Neural crest cell (in vitro differentiated cells): ENCODE measurements around the gene NLE1. TPM values are rescaled to one million over a fixed set of nuclear protein-coding genes. Genes with fewer than 3 reads are reported as not detected.

ENCODE experiments used
- DNase-seq: peaks from one replicate; pipeline ENCODE4 v3.0.0; 2021; ENCODE audit warnings: low read depth, mixed read lengths, low spot score
- H3K27ac Mint-ChIP-seq: one replicate; pipeline ENCODE4 v1.8.0; 2021; ENCODE audit warnings: mild to moderate bottlenecking, mixed read lengths; ENCODE audit not compliant: unreplicated experiment
- H3K27me3 Mint-ChIP-seq: 2 replicates; pipeline ENCODE4 v1.8.0; 2021; ENCODE audit warnings: low read depth, mild to moderate bottlenecking, mixed read lengths
- H3K36me3 Mint-ChIP-seq: 2 replicates; pipeline ENCODE4 v1.8.0; 2021; ENCODE audit warnings: low read depth, mild to moderate bottlenecking, mixed read lengths
- H3K4me1 Mint-ChIP-seq: 2 replicates; pipeline ENCODE4 v1.8.0; 2021; ENCODE audit warnings: mixed read lengths
- H3K4me3 Mint-ChIP-seq: one replicate; pipeline ENCODE4 v1.8.0; 2021; ENCODE audit warnings: mild to moderate bottlenecking, mixed read lengths
- H3K9me3 Mint-ChIP-seq: 2 replicates; pipeline ENCODE4 v1.8.0; 2021; ENCODE audit warnings: mixed read lengths
- CTCF ChIP-seq: fragments of 200-600 bp; sonication (generic); conservative IDR thresholded peaks from 2 replicates; pipeline ENCODE4 v1.5.0; 2021; ENCODE audit warnings: antibody characterized with exemption, mild to moderate bottlenecking
- total RNA-seq: library from RNA; stranded (reverse); gene quantifications from 2 replicates; pipeline ENCODE4 v1.2.1, GENCODE V29; 2021

The NLE1 gene
- total RNA-seq, 1 donor from 2014 or later = 35.8 TPM

GRCh38 chr17:35146214-35146833 lies 4.2 kb upstream of the NLE1 start:
- Mint-ChIP-seq H3K27me3 (peaks cover 4% of the 10 kb centered on the region), H3K36me3 (no peaks in the 10 kb centered on the region), H3K4me3 (peak overlapping the region; percentile 44), H3K27ac (no peak overlapping the region), H3K4me1 (no peaks in the 10 kb centered on the region), H3K9me3 (no peaks in the 10 kb centered on the region)
- no peak for TF ChIP-seq CTCF
- no peak for DNase-seq

GRCh38 chr17:35144840-35145239 lies 2.7 kb upstream of the NLE1 start:
- peak overlapping the region; percentile 55 for H3K4me3 Mint-ChIP-seq
- no peaks in the 10 kb centered on the region for H3K36me3 Mint-ChIP-seq
- H3K9me3 Mint-ChIP-seq = no peaks in the 10 kb centered on the region
- no peak for TF ChIP-seq CTCF
- peaks cover 4% of the 10 kb centered on the region for H3K27me3 Mint-ChIP-seq
- DNase-seq = no peak
- no peak overlapping the region for H3K27ac Mint-ChIP-seq
- peaks cover 6% of the 10 kb centered on the region for H3K4me1 Mint-ChIP-seq

- DNase-seq = no peak
- TF ChIP-seq CTCF = no peak
- Mint-ChIP-seq H3K4me3 (peak overlapping the region; percentile 88), H3K9me3 (no peaks in the 10 kb centered on the region), H3K27ac (peak overlapping the region; percentile 62), H3K36me3 (no peaks in the 10 kb centered on the region), H3K27me3 (peaks cover 2% of the 10 kb centered on the region), H3K4me1 (peaks cover 6% of the 10 kb centered on the region)
Measured at GRCh38 chr17:35142467-35142796, 329 bp upstream of the NLE1 start.

GRCh38 chr17:35138218-35138617 lies 3.9 kb downstream of the NLE1 start:
- Mint-ChIP-seq H3K27ac (no peak overlapping the region), H3K4me3 (no peak overlapping the region), H3K4me1 (peaks cover 6% of the 10 kb centered on the region), H3K9me3 (no peaks in the 10 kb centered on the region), H3K27me3 (peaks cover under 1% of the 10 kb centered on the region), H3K36me3 (peaks cover 9% of the 10 kb centered on the region)
- no peak for DNase-seq
- TF ChIP-seq CTCF = no peak

- Mint-ChIP-seq H3K4me3 (no peak overlapping the region), H3K4me1 (no peaks in the 10 kb centered on the region), H3K36me3 (peaks cover 13% of the 10 kb centered on the region), H3K9me3 (no peaks in the 10 kb centered on the region), H3K27ac (no peak overlapping the region), H3K27me3 (no peaks in the 10 kb centered on the region)
- DNase-seq = no peak
- TF ChIP-seq CTCF = no peak
Measured at GRCh38 chr17:35135322-35135721, 6.8 kb downstream of the NLE1 start.
